ENCODE results near the gene RAB12. TPM values are rescaled to one million over a fixed set of nuclear protein-coding genes. Genes with fewer than 3 reads are reported as not detected.
A peak's percentile ranks its signal among the peaks of the same experiment; 100 is the strongest.

The RAB12 gene
- total RNA-seq, 1 experiment from 2014 or later = 47.7 TPM

GRCh38 chr18:8609659-8610458 is 622 bp downstream of the RAB12 start:
- intact Hi-C loops (cut with micrococcal nuclease; ENCODE audit: unreplicated experiment) = no loop called here
- Mint-ChIP-seq H3K36me3 (ENCODE audit: insufficient read depth, unreplicated experiment) (peaks cover 26% of the 10 kb centered on the region), H3K4me1 (ENCODE audit: low read depth, unreplicated experiment) (peaks cover 27% of the 10 kb centered on the region), H3K9me3 (ENCODE audit: low read depth, unreplicated experiment) (no peaks in the 10 kb centered on the region), H3K27ac (ENCODE audit: unreplicated experiment) (no peak overlapping the region), H3K27me3 (ENCODE audit: unreplicated experiment) (peaks cover 14% of the 10 kb centered on the region), H3K4me3 (ENCODE audit: low read depth, unreplicated experiment) (peak overlapping the region; percentile 64)
- CTCF ChIA-PET = interaction anchor here (0.6 to 0.7 kb wide), 3 partner anchors 10 to 378 kb away, joined by 3 to 6 read pairs (median 4); no protein-coding TSS in a partner anchor
- TF ChIP-seq CTCF (IDR thresholded peaks at IDR 0.05; ENCODE audit: unreplicated experiment) = no peak
- DNase-seq = peak; percentile 10
- no TSS peak for BruUV-seq (replicated peaks)

GRCh38 chr18:8610459-8610851 is 1.2 kb downstream of the RAB12 start:
- DNase-seq = no peak

GRCh38 chr18:8611916-8612576 is 2.8 kb downstream of the RAB12 start:
- no TSS peak for BruUV-seq (replicated peaks)
- H3K9me3 Mint-ChIP-seq (ENCODE audit: low read depth, unreplicated experiment) = no peaks in the 10 kb centered on the region
- peak; percentile 20 for DNase-seq
- intact Hi-C loops (cut with micrococcal nuclease; ENCODE audit: unreplicated experiment) = no loop called here
- H3K36me3 Mint-ChIP-seq (ENCODE audit: insufficient read depth, unreplicated experiment) = peaks cover 26% of the 10 kb centered on the region
- H3K27me3 Mint-ChIP-seq (ENCODE audit: unreplicated experiment) = peaks cover 14% of the 10 kb centered on the region
- peak overlapping the region; percentile 23 for H3K4me3 Mint-ChIP-seq (ENCODE audit: low read depth, unreplicated experiment)
- CTCF ChIA-PET = no interaction called here
- H3K4me1 Mint-ChIP-seq (ENCODE audit: low read depth, unreplicated experiment) = peaks cover 27% of the 10 kb centered on the region
- no peak for TF ChIP-seq CTCF (IDR thresholded peaks at IDR 0.05; ENCODE audit: unreplicated experiment)
- H3K27ac Mint-ChIP-seq (ENCODE audit: unreplicated experiment) = peak overlapping the region; percentile 33

More at GRCh38 chr18:8610459-8610851, 1.2 kb downstream of the RAB12 start:
- peaks cover 26% of the 10 kb centered on the region for H3K36me3 Mint-ChIP-seq (ENCODE audit: insufficient read depth, unreplicated experiment)
- peak overlapping the region; percentile 30 for H3K27ac Mint-ChIP-seq (ENCODE audit: unreplicated experiment)
- CTCF ChIA-PET = no interaction called here
- TF ChIP-seq CTCF (IDR thresholded peaks at IDR 0.05; ENCODE audit: unreplicated experiment) = no peak
- peaks cover 14% of the 10 kb centered on the region for H3K27me3 Mint-ChIP-seq (ENCODE audit: unreplicated experiment)
- BruUV-seq (replicated peaks) = TSS peak; percentile 43
- peaks cover 27% of the 10 kb centered on the region for H3K4me1 Mint-ChIP-seq (ENCODE audit: low read depth, unreplicated experiment)
- intact Hi-C loops (cut with micrococcal nuclease; ENCODE audit: unreplicated experiment) = no loop called here
- no peaks in the 10 kb centered on the region for H3K9me3 Mint-ChIP-seq (ENCODE audit: low read depth, unreplicated experiment)
- H3K4me3 Mint-ChIP-seq (ENCODE audit: low read depth, unreplicated experiment) = peak overlapping the region; percentile 64

- Mint-ChIP-seq H3K27me3 (ENCODE audit: unreplicated experiment) (no peaks in the 10 kb centered on the region), H3K4me1 (ENCODE audit: low read depth, unreplicated experiment) (peaks cover 27% of the 10 kb centered on the region), H3K9me3 (ENCODE audit: low read depth, unreplicated experiment) (no peaks in the 10 kb centered on the region), H3K4me3 (ENCODE audit: low read depth, unreplicated experiment) (no peak overlapping the region), H3K36me3 (ENCODE audit: insufficient read depth, unreplicated experiment) (peaks cover 20% of the 10 kb centered on the region), H3K27ac (ENCODE audit: unreplicated experiment) (no peak overlapping the region)
- TF ChIP-seq CTCF (IDR thresholded peaks at IDR 0.05; ENCODE audit: unreplicated experiment) = no peak
- CTCF ChIA-PET = no interaction called here
- intact Hi-C loops (cut with micrococcal nuclease; ENCODE audit: unreplicated experiment) = no loop called here
- DNase-seq = no peak
- BruUV-seq (replicated peaks) = no TSS peak
Observed at GRCh38 chr18:8614875-8615274, 5.6 kb downstream of the RAB12 start.

Measured in Calu3 (cell line).